Stimulated activated CD8-positive, alpha-beta memory T cell treated with anti-CD3 and anti-CD28 coated beads, Interleukin-7, amount 100 ng/mL, for 1 hour (primary cell): ENCODE measurements around the gene CLEC16A.
"Not testable (repeated sequence)": the region's sequence is repeated elsewhere in the genome, so short reads cannot be mapped to it uniquely, and the experiment has no call there.

Source experiments
- DNase-seq, 2 donors: peaks; one replicate each; pipeline ENCODE4 v3.0.0-alpha.2; 2020; ENCODE audit warnings: low read depth in 2 of 2

Gene CLEC16A

GRCh38 chr16:11219178-11219577 lies 274.8 kb downstream of the CLEC16A start:
- no peak for DNase-seq

DNA sequence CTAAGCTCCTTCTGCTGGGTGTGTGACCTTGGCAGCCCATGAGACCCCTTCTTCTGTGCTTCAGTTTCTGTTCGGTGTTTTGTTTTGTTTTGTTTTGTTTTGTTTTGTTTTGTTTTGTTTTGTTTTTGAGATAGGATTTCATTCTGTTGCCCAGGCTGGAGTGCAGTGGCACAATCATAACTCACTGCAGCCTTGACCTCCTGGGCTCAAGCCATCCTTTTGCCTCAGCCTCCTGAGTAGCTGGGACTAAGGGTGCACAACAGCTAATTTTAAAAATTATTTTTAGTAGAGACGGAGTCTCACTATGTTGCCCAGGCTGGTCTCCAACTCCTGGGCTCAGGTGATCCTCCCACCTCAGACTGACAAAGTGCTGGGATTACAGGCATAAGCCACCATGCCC lies 276.1 kb downstream of the CLEC16A start:
- not testable (repeated sequence) for DNase-seq

DNA sequence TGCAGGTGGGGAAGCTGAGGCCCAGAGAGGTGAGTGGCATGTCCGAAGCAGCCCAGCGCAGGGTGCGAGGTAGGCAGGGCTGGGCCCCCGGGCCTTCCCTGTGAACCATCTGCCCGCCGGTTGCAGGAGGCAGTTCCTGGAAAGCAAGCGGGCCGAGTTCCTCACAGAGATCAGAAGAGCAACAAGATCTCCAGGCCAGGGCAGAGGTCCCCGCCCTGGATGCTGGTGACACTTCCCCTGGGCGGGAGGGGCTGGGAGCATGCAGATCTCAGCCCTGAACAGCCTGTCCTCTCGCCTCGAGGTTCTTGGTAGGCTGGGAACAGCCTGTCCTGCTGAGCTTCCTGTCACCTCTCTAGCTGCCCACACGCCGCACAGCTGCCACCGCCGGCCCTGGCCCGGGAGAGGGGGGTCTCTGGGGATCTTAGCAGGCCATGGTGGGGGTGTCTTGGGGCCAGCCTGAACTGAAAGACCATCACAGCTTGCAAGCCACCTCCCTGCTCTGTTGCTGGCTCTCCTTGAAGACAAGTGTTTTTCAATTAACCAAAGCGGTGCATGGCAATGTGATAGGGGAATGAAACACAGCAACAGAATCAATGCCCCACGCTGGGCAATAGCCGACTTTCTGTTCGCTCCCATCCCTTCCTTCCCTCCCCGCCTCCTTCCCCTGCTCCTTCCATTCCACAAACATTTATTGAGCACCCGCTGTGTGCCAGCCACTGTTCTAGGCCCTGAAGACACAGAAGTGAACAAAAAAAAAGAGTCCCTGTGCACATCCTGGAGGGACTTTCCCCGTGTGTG lies 279.9 kb downstream of the CLEC16A start:
- DNase-seq, result peak; percentile 21 to 29

DNA sequence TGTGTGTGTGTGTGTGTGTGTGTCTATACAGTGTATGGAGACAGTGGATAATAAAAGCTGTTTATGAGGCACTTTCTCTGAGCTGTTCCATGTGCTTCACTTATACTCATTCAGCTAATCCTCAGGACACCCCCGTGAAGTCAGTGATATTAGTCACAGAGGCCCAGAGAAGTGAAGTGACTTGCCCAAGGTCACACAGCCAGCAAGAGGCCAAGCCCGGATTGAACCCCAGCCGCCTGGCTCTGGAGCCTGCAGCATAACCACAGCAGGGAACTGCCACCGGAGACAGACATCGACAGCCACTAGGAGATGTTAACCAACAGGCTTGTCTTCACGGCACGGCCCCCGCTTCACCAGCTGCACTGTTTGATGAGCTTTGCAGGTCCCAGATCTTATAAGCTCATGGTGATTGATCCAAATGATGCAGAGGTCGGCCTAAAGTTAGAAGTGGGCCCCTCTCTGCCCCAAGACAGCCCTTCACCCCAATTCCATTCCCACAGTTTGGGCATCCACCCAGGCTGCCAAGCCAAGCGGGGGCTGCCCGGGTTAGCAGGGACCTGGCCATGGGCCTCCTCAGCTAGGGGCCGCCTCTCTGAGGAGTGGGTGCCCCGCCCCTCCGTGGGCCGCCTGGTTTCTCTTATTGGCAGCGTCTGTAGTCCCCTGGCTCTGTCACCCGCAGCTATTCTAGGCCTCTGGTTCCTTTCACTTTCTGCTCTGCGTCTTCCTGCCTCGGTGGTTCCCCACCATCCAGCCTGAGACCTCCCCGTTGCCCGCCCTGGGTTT lies 280.7 kb downstream of the CLEC16A start:
- peak; percentile 26 to 50 for DNase-seq

GRCh38 chr16:11225677-11226549 lies 281.5 kb downstream of the CLEC16A start:
- DNase-seq, result no peak

DNA sequence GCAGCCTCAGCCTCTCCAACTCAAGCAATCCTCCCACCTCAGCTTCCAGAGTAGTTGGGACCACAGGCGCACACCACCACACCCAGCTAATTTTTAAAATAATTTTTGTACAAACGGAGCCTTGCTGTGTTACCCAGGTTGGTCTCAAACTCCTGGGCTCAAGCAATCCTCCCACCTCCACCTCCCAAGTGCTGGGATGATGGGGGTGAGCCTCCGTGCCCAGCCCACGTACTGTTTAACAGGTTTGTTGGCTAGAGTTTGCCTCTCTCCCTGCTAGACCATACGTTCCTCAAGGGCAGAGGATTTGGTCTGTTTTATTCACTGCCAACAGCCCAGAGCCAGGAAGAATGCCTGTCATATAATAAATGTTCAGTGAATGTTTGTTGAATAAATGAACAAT lies 285.1 kb downstream of the CLEC16A start:
- no peak for DNase-seq

GRCh38 chr16:11229906-11230305 lies 285.5 kb downstream of the CLEC16A start:
- no peak for DNase-seq

DNA sequence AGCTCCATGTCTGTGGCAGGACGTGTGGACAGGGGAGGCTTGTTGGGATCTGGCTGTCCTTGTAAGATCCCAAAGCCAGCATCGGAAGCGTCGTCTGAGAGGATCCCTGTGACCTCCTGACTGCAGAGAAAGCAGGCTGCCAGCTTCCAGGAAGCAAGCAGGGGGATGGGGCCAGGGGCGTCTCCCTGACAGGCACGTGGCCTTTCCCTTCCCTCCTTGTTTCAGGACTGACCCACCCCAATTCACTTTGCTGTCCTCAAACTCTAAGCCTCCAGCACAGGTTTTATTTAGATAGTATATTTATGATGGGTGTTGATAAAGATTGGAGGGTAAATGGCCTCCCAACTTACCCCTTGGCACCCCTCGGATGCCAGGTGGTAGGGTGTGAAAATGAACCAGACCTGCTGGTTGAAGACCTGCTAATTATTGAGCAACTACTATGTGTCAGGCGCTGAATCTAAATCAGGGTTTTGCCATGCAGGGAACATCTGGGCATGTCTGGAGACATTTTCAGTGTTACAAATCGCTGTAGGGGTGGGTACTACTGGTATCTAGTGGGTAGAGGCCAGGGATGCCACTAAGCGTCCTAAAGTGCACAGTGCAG lies 287.1 kb downstream of the CLEC16A start:
- no peak for DNase-seq
